ENCODE results near the gene FHIP1A.
A peak's percentile ranks its signal among the peaks of the same experiment; 100 is the strongest.

Gene FHIP1A

GRCh38 chr4:151407466-151408379, 1.3 kb upstream of the FHIP1A start:
- TF ChIP-seq ZNF416 (tag by site-specific recombination; IDR thresholded peaks at IDR 0.05) (no peak), ZNF121 (tag by site-specific recombination; IDR thresholded peaks at IDR 0.05) (no peak), ZNF362 (tag by site-specific recombination; IDR thresholded peaks at IDR 0.05) (no peak), SP7 (tag by site-specific recombination; IDR thresholded peaks at IDR 0.05) (no peak), ZNF488 (tag by site-specific recombination; IDR thresholded peaks at IDR 0.05) (no peak)
- ChIA-PET POLR2A (interaction anchor here (1.2 kb wide), 1 partner anchor 133 kb away, joined by 3 read pairs; no protein-coding TSS in a partner anchor), CTCF (interaction anchor here (0.7 kb wide), 1 partner anchor 27 kb away, joined by 3 read pairs; no protein-coding TSS in a partner anchor)
- Histone ChIP-seq H3K9me3 (ENCODE audit: control insufficient read depth, insufficient read depth, low read depth, low read length) (no peaks in the 10 kb centered on the region), H3K4me1 (ENCODE audit: control insufficient read depth, insufficient read depth, low read length) (0 out of 2 replicates have a peak, but pooled peaks cover 2% of the 10 kb centered on the region), H3K27ac (ENCODE audit: extremely low read depth, low read depth, low read length) (peak overlapping the region; percentile 82; the same call in 1 of the 2 replicates), H3K4me3 (ENCODE audit: low read depth, low read length) (peak overlapping the region; percentile 56; the same call in 1 of the 2 replicates), H3K36me3 (ENCODE audit: control insufficient read depth in 2 of 2, insufficient read depth in 1 of 2, low read length in 2 of 2) (no peaks in the 10 kb centered on the region)

GRCh38 chr4:151408380-151408629, 671 bp upstream of the FHIP1A start:
- H3K27ac ChIP-seq (ENCODE audit: extremely low read depth, low read depth, low read length) = peak overlapping the region; percentile 82
- peak overlapping the region; percentile 56 for H3K4me3 ChIP-seq (ENCODE audit: low read depth, low read length)
- no peaks in the 10 kb centered on the region for H3K9me3 ChIP-seq (ENCODE audit: control insufficient read depth, insufficient read depth, low read depth, low read length)
- H3K36me3 ChIP-seq (ENCODE audit: control insufficient read depth in 2 of 2, insufficient read depth in 1 of 2, low read length in 2 of 2) = no peaks in the 10 kb centered on the region
- ChIA-PET POLR2A (interaction anchor here (1.2 kb wide), 1 partner anchor 133 kb away, joined by 3 read pairs; no protein-coding TSS in a partner anchor), CTCF (no interaction called here)
- 0 out of 2 replicates have a peak, but pooled peaks cover 2% of the 10 kb centered on the region for H3K4me1 ChIP-seq (ENCODE audit: control insufficient read depth, insufficient read depth, low read length)
- TF ChIP-seq KLF17 (tag by site-specific recombination; IDR thresholded peaks at IDR 0.05) = no peak
- no peak for TF ChIP-seq HOXD13 (CRISPR knock-in tag; IDR thresholded peaks at IDR 0.05; ENCODE audit: borderline replicate concordance)
- no peak for TF ChIP-seq PRDM2 (tag by site-specific recombination; IDR thresholded peaks at IDR 0.05; ENCODE audit: borderline replicate concordance)
- TF ChIP-seq ZBTB11 (tag by site-specific recombination; conservative IDR thresholded peaks at IDR 0.05; ENCODE audit: low read depth) = no peak
- TF ChIP-seq CTCF (tag by site-specific recombination; IDR thresholded peaks at IDR 0.05) = no peak
- TF ChIP-seq ZNF501 (tag by site-specific recombination; IDR thresholded peaks at IDR 0.05) = 0 out of 2 replicates have a peak, but pooled peaks have one; percentile 50
- TF ChIP-seq ZBTB20 (tag by site-specific recombination; IDR thresholded peaks at IDR 0.05) = no peak
- no peak for TF ChIP-seq ZNF530 (tag by site-specific recombination; IDR thresholded peaks at IDR 0.05; ENCODE audit: low read depth)
- TF ChIP-seq ZNF366 (tag by site-specific recombination; conservative IDR thresholded peaks at IDR 0.05) = peak; percentile 42
- TF ChIP-seq ZNF600 (tag by site-specific recombination; IDR thresholded peaks at IDR 0.05) = no peak
- no peak for TF ChIP-seq PBX3 (CRISPR knock-in tag; IDR thresholded peaks at IDR 0.05)
- no peak for TF ChIP-seq ZNF777 (tag by site-specific recombination; IDR thresholded peaks at IDR 0.05; ENCODE audit: borderline replicate concordance)
